GM06990 (cell line): ENCODE data around the gene KRTAP10-2.

Experiments
- DNase-seq: peaks from one replicate; pipeline ENCODE4 v3.0.0-alpha.2; 2011; ENCODE audit not compliant: insufficient read length; ENCODE audit errors: extremely low read depth
- H3K27me3 ChIP-seq: replicated peaks from 2 replicates; pipeline ENCODE4 v1.6.0; 2011; ENCODE audit warnings: low read length; ENCODE audit not compliant: control insufficient read depth, insufficient read depth
- H3K36me3 ChIP-seq: 2 replicates; pipeline ENCODE4 v1.5.1; 2011; ENCODE audit warnings: low read length; ENCODE audit not compliant: control insufficient read depth, insufficient read depth
- H3K4me3 ChIP-seq: replicated peaks from 2 replicates; pipeline ENCODE4 v1.5.1; 2011; ENCODE audit warnings: low read depth, mild to moderate bottlenecking, control low read depth, low read length
- CTCF ChIP-seq: IDR thresholded peaks from 2 replicates; pipeline ENCODE4 v1.5.1; 2011; ENCODE audit warnings: low read length, control low read depth, mild to moderate bottlenecking, inconsistent platforms; ENCODE audit not compliant: insufficient read depth, poor library complexity, severe bottlenecking

The KRTAP10-2 gene

GRCh38 chr21:44510109-44510507 is 41.2 kb downstream of the KRTAP10-2 start:
- DNase-seq, result no peak

GRCh38 chr21:44509539-44509938 is 41.8 kb downstream of the KRTAP10-2 start:
- Histone ChIP-seq H3K27me3 (no peaks in the 10 kb centered on the region; the same call in 1 of the 2 replicates), H3K4me3 (no peak overlapping the region), H3K36me3 (no peaks in the 10 kb centered on the region)
- peak; percentile 28 for TF ChIP-seq CTCF
- no peak for DNase-seq

More at GRCh38 chr21:44510109-44510507, 41.2 kb downstream of the KRTAP10-2 start:
- Histone ChIP-seq H3K36me3 (no peaks in the 10 kb centered on the region), H3K4me3 (no peak overlapping the region), H3K27me3 (no peaks in the 10 kb centered on the region; the same call in 1 of the 2 replicates)
- no peak for TF ChIP-seq CTCF

- no peaks in the 10 kb centered on the region for H3K36me3 ChIP-seq
- no peaks in the 10 kb centered on the region; the same call in 1 of the 2 replicates for H3K27me3 ChIP-seq
- DNase-seq, result no peak
- H3K4me3 ChIP-seq, result no peak overlapping the region
- TF ChIP-seq CTCF, result no peak
Observed at GRCh38 chr21:44508711-44509445, 42.4 kb downstream of the KRTAP10-2 start.

- Histone ChIP-seq H3K36me3 (no peaks in the 10 kb centered on the region), H3K4me3 (no peak overlapping the region), H3K27me3 (no peaks in the 10 kb centered on the region; the same call in 1 of the 2 replicates)
- TF ChIP-seq CTCF, result no peak
- DNase-seq, result no peak
Observed at GRCh38 chr21:44508426-44508710, 42.9 kb downstream of the KRTAP10-2 start.

GRCh38 chr21:44507673-44508425 is 43.5 kb downstream of the KRTAP10-2 start:
- no peak for TF ChIP-seq CTCF
- DNase-seq, result no peak
- Histone ChIP-seq H3K4me3 (no peak overlapping the region), H3K27me3 (no peaks in the 10 kb centered on the region; the same call in 1 of the 2 replicates), H3K36me3 (no peaks in the 10 kb centered on the region)
